Forelimb muscle (tissue), 1 donor: ENCODE data around the gene KSR2. TPM values are rescaled to one million over a fixed set of nuclear protein-coding genes. Genes with fewer than 3 reads are reported as not detected.

Experiments used
- DNase-seq: peaks from one replicate; pipeline ENCODE4 v3.0.0-alpha.2; 2013; ENCODE audit warnings: low read depth
- polyA plus RNA-seq: library from polyadenylated mRNA; unstranded; fragments of 120-200 nt; gene quantifications from one replicate; pipeline ENCODE4 v1.2.1, GENCODE V29; 2013; ENCODE audit not compliant: insufficient read length

KSR2 gene
- polyA plus RNA-seq, 1 donor = not detected

DNA sequence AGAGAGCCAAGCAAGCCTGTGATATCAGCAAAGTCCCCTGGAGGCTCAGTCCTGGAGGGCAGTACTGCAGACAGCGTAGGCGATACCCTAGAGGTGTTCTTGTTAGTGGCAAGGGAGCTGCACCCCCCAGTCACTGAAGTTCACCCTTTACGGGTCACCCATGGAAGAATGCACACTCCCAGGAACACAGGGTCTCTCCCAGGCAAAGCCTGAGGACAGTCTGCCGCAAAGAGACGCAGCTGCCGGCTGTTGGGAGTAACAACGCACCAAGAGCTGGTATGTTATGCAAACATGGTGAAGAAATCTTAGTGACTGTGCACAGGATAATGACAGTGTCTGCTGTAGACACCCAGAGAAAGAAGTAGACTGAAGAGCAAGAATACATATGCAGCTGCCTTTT is 563.9 kb downstream of the KSR2 start:
- DNase-seq = no peak

DNA sequence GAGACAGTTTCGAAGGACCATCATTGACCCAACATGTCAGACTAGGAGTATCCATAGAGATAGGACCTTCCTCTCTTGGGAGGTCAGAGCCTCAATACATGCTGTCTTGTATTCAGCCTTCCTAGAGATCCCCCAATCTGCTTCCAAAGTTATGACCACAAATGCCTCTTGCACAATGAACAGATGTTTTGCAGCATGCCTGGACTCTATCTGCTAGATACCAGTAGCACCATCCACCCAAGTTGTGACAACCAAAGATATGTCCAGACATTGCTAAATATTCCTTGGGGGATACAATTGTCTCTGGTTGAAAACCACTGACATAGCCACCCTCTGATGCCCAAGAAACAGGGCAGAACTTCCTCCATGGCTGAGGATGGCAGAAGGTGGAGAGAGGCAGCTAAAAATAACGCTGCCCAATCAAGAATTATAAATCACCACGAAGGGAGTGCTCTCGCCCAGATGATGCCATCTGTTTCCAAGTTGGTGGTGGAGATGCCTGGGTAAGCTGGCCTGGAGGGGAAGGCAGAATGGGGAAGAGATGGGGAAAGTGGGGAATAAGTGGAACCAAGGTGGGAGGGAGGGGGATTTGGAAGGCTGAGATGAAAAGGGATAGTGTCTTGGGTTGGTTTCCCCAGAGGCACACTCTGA is 564.5 kb downstream of the KSR2 start:
- DNase-seq = no peak

DNA sequence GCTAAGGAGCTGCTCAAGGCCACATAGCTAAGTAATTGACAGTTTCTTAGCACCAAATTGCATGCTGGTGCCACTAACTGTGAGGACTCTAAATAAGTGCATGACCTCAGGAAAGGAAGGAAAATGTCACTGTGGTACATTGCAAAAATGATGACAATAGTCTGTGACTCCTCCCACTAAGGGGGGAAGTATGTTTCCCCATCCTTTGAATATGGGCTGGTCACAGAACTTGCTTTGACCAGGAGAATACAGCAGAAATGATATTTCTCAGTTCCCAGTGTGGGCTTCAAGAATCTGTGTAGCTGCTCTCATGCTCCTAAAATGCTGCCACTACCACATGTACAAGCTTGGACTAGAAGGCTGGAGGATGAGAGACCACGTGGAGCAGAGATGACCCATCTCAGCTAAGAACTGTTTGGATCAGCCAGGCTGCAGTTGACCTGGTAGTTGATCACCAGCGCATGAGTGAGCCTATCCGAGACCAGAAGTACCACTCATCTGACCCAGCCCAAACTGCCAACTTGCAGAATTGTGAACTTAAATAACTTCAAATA is 565.1 kb downstream of the KSR2 start:
- DNase-seq = no peak

Other genes starting within 250 kb of the KSR2 start
- 11.2 TPM for gene RFC5, start 47.7 kb upstream of the KSR2 start, polyA plus RNA-seq
- 56.6 TPM for gene WSB2, start 92.2 kb upstream of the KSR2 start, polyA plus RNA-seq
- gene VSIG10, start 135.0 kb upstream of the KSR2 start, polyA plus RNA-seq = 10.6 TPM
- gene PEBP1, start 167.1 kb upstream of the KSR2 start, polyA plus RNA-seq = 134 TPM